Measurements from ENCODE around the gene C1orf174.

GRCh38 chr1:3841491-3841890, 58.6 kb downstream of the C1orf174 start:
- TF ChIP-seq POLR2A (IDR thresholded peaks at IDR 0.05; ENCODE audit: low read depth, low read length) (no peak), POLR2AphosphoS5 (IDR thresholded peaks at IDR 0.05; ENCODE audit: low read depth, low read length) (no peak)
